ENCODE data around the gene TIMM44.

DNA sequence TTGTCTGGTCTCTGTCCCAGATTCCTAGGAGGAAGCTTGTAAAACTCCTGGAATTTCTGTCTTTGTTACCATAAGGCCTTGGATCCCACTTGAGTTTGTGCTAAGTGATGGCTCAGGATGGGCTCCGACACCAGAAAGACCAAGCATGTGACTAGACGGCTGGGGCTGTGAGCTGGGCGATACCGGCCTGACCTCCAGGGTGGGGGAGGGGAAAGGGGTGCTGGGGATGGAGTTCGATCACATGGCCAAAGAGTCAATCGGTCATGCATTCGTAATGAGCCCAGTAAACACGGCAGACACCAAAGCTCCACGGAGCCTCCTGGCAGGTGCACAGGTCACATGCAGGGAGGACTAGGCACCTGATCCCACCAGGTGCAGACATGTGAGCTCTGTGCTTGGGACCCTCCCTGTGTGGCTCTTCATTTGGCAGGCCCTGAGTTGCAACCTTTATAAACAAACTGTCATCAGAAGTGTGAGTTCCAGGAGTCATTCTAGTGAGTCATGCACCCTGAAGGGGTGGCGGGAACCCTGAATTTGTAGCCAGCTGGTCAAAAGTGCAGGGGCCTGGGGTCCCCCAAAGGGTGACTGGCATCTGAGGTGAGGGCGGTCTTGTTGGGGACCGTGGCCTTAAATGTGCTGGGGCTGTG is 34.8 kb upstream of the TIMM44 start:
- TF ChIP-seq, protein P1, sequence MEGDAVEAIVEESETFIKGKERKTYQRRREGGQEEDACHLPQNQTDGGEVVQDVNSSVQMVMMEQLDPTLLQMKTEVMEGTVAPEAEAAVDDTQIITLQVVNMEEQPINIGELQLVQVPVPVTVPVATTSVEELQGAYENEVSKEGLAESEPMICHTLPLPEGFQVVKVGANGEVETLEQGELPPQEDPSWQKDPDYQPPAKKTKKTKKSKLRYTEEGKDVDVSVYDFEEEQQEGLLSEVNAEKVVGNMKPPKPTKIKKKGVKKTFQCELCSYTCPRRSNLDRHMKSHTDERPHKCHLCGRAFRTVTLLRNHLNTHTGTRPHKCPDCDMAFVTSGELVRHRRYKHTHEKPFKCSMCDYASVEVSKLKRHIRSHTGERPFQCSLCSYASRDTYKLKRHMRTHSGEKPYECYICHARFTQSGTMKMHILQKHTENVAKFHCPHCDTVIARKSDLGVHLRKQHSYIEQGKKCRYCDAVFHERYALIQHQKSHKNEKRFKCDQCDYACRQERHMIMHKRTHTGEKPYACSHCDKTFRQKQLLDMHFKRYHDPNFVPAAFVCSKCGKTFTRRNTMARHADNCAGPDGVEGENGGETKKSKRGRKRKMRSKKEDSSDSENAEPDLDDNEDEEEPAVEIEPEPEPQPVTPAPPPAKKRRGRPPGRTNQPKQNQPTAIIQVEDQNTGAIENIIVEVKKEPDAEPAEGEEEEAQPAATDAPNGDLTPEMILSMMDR (IDR thresholded peaks at IDR 0.05; ENCODE audit: extremely low read depth in 1 of 2, insufficient read depth in 1 of 2, low read depth in 1 of 2, low read length in 2 of 2) = no peak
- TF ChIP-seq POLR2AphosphoS5 (IDR thresholded peaks at IDR 0.05; ENCODE audit: insufficient read depth, low read depth, low read length) = no peak
